MM.1S (cell line): ENCODE measurements around the gene APPBP2.

Experiments
- EZH2 ChIP-seq: fragments of 300-600 bp; sonication (generic); optimal IDR thresholded peaks from 2 replicates; pipeline ENCODE3; 2017; ENCODE audit warnings: low read depth, mild to moderate bottlenecking, antibody characterized with exemption, low read length, mixed read lengths
- EZH2phosphoT487 ChIP-seq: fragments of 300-600 bp; sonication (generic); IDR thresholded peaks from 2 replicates; pipeline ENCODE4 v1.6.1; 2018; ENCODE audit warnings: antibody characterized with exemption, low read length
- TF ChIP-seq, protein P1 (sequence below): fragments of 300-600 bp; sonication (generic); IDR thresholded peaks from 2 replicates; pipeline ENCODE4 v1.5.1; 2016; ENCODE audit warnings: antibody characterized with exemption, low read length, mixed read lengths

DNA sequence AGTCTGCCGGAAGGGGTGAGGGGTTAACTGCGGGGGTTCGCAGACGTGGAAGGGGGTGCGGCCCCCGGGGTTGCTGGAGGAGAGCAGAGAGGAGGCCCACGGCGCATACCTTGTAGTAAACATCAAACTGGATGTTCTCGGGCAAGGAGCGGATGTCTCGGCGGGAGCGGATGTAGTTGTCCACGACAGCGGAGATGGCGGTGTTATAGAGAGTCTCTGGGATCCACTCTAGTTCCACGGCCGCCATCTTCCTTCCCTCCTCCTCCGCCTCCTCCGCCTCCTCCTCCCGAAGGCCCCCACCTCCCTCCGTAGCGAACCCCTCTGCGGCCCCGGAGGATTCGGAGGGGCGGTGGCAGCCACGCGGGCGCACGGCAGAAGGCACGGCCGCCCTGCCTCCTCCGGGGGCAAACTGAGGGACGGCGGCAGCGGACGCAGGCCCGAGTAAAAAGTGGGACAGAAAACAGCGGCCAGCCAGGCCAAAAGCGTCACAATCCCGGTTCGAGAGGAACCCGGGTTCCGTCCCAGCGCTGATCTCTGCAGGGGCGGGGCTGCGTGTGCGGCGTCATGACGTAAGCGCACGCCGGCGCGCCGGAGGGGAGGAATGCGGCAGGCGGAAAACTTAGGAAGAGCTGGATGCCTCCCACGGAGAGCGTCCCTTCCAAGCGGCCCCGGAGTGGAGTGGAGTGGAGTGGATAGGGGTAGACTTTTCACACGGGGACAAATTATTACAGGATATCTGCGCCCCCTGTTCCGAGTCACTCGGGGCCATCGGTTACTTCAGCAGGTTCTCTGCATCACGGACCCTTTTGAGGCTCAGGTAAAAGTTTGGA is at the start of gene APPBP2:
- TF ChIP-seq, protein P1, sequence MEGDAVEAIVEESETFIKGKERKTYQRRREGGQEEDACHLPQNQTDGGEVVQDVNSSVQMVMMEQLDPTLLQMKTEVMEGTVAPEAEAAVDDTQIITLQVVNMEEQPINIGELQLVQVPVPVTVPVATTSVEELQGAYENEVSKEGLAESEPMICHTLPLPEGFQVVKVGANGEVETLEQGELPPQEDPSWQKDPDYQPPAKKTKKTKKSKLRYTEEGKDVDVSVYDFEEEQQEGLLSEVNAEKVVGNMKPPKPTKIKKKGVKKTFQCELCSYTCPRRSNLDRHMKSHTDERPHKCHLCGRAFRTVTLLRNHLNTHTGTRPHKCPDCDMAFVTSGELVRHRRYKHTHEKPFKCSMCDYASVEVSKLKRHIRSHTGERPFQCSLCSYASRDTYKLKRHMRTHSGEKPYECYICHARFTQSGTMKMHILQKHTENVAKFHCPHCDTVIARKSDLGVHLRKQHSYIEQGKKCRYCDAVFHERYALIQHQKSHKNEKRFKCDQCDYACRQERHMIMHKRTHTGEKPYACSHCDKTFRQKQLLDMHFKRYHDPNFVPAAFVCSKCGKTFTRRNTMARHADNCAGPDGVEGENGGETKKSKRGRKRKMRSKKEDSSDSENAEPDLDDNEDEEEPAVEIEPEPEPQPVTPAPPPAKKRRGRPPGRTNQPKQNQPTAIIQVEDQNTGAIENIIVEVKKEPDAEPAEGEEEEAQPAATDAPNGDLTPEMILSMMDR = no peak
- TF ChIP-seq EZH2 (no peak), EZH2phosphoT487 (no peak)
